PC-9 (cell line): Measurements from ENCODE around the gene TEX38. TPM values are rescaled to one million over a fixed set of nuclear protein-coding genes. Genes with fewer than 3 reads are reported as not detected.

Experiments used
- BruUV-seq: library from RNA; stranded (reverse); fragments of 400-500 nt; replicated peaks from 2 replicates; lab custom pipeline; 2021; lab: Mats Ljungman, UMichigan
- CTCF ChIA-PET: fragments of 300-600 bp; sonication (Branson Sonifier 250); formaldehyde crosslinking; loops from one replicate; lab custom pipeline; 2022; ENCODE audit warnings: antibody characterized with exemption; lab: Charles Lee
- POLR2A ChIA-PET: fragments of 300-600 bp; sonication (Branson Sonifier 250); formaldehyde crosslinking; loops from one replicate; lab custom pipeline; 2022; ENCODE audit warnings: antibody characterized with exemption; ENCODE audit not compliant: unreplicated experiment; lab: Charles Lee
- DNase-seq, 2 experiments: peaks; one replicate each; pipeline versions ENCODE4 v3.0.0 to v3.0.0-alpha.2; 2015 to 2022; ENCODE audit warnings: mixed read lengths in 1 of 2
- H2AFZ ChIP-seq: fragments of 200-600 bp; sonication (generic); 2 replicates; pipeline ENCODE4 v1.8.1; 2017; ENCODE audit warnings: antibody characterized with exemption
- H3F3A ChIP-seq: fragments of 200-600 bp; sonication (generic); 2 replicates; pipeline ENCODE4 v1.8.1; 2017; ENCODE audit warnings: antibody characterized with exemption, mild to moderate bottlenecking, low read depth; ENCODE audit not compliant: insufficient read depth
- H3K27ac ChIP-seq: fragments of 200-600 bp; sonication (generic); 2 replicates; pipeline ENCODE4 v1.6.1; 2016; ENCODE audit warnings: mixed run types
- H3K27me3 ChIP-seq: fragments of 200-600 bp; sonication (generic); 2 replicates; pipeline ENCODE4 v1.6.1; 2016; ENCODE audit warnings: low read depth, mixed run types; ENCODE audit not compliant: insufficient read depth
- H3K36me3 ChIP-seq: fragments of 200-600 bp; sonication (generic); 2 replicates; pipeline ENCODE4 v1.6.1; 2016; ENCODE audit warnings: low read depth, mixed run types
- H3K4me1 ChIP-seq: fragments of 200-600 bp; sonication (generic); replicated peaks from 2 replicates; pipeline ENCODE4 v1.6.1; 2016; ENCODE audit warnings: mixed run types; ENCODE audit not compliant: insufficient read depth
- H3K4me2 ChIP-seq: fragments of 200-600 bp; sonication (generic); 2 replicates; pipeline ENCODE4 v1.6.1; 2017; ENCODE audit warnings: mixed run types
- H3K4me3 ChIP-seq: fragments of 200-600 bp; sonication (generic); 2 replicates; pipeline ENCODE4 v1.6.1; 2016; ENCODE audit warnings: mixed run types
- H3K79me2 ChIP-seq: fragments of 200-600 bp; sonication (generic); 2 replicates; pipeline ENCODE4 v1.6.1; 2017; ENCODE audit warnings: low read depth, mixed run types
- H3K9me2 ChIP-seq: fragments of 200-600 bp; sonication (generic); 2 replicates; pipeline ENCODE4 v1.8.1; 2017; ENCODE audit warnings: mild to moderate bottlenecking; ENCODE audit not compliant: insufficient read depth
- H3K9me3 ChIP-seq: fragments of 200-600 bp; sonication (generic); 2 replicates; pipeline ENCODE4 v1.8.1; 2016; ENCODE audit warnings: low read depth; ENCODE audit not compliant: insufficient read depth
- H4K20me1 ChIP-seq: fragments of 200-600 bp; sonication (generic); 2 replicates; pipeline ENCODE4 v1.8.1; 2017; ENCODE audit not compliant: insufficient read depth
- EZH2 ChIP-seq: fragments of 200-600 bp; sonication (generic); IDR thresholded peaks from 2 replicates; pipeline ENCODE4 v1.8.0; 2017; ENCODE audit warnings: antibody characterized with exemption, low read depth
- intact Hi-C: fragments of 100-400 bp; cut with micrococcal nuclease; formaldehyde crosslinking; loops from one replicate; pipeline ENCODE4 v1.10.0; 2022; ENCODE audit not compliant: unreplicated experiment
- total RNA-seq: library from RNA; stranded (reverse); gene quantifications from 2 replicates; pipeline ENCODE4 v1.2.3, GENCODE V29; 2021
- TF ChIP-seq, protein P1 (sequence below): fragments of 200-600 bp; sonication (generic); conservative IDR thresholded peaks from 2 replicates; pipeline ENCODE4 v1.6.1; 2017; ENCODE audit warnings: mixed run types, antibody characterized with exemption, mild to moderate bottlenecking, moderate library complexity

TEX38 gene
- total RNA-seq, 1 experiment from 2014 or later, result not detected

- Histone ChIP-seq H3K36me3 (peaks cover 24% of the 10 kb centered on the region), H3K79me2 (no peaks in the 10 kb centered on the region), H2AFZ (no peak overlapping the region), H3K27ac (no peak overlapping the region), H3F3A (peaks cover 10% of the 10 kb centered on the region; the same call in 1 of the 2 replicates), H4K20me1 (peaks cover 6% of the 10 kb centered on the region), H3K9me3 (no peaks in the 10 kb centered on the region), H3K4me1 (no peaks in the 10 kb centered on the region), H3K9me2 (no peaks in the 10 kb centered on the region), H3K27me3 (no peaks in the 10 kb centered on the region), H3K4me2 (no peak overlapping the region), H3K4me3 (no peak overlapping the region)
- POLR2A ChIA-PET, result interaction anchor here (0.6 kb wide), 3 partner anchors 10 to 261 kb away, joined by 3 to 4 read pairs (median 3); no protein-coding TSS in a partner anchor
- intact Hi-C loops, result no loop called here
- no peak for DNase-seq
- BruUV-seq, result no TSS peak
- CTCF ChIA-PET, result no interaction called here
- TF ChIP-seq, protein P1, sequence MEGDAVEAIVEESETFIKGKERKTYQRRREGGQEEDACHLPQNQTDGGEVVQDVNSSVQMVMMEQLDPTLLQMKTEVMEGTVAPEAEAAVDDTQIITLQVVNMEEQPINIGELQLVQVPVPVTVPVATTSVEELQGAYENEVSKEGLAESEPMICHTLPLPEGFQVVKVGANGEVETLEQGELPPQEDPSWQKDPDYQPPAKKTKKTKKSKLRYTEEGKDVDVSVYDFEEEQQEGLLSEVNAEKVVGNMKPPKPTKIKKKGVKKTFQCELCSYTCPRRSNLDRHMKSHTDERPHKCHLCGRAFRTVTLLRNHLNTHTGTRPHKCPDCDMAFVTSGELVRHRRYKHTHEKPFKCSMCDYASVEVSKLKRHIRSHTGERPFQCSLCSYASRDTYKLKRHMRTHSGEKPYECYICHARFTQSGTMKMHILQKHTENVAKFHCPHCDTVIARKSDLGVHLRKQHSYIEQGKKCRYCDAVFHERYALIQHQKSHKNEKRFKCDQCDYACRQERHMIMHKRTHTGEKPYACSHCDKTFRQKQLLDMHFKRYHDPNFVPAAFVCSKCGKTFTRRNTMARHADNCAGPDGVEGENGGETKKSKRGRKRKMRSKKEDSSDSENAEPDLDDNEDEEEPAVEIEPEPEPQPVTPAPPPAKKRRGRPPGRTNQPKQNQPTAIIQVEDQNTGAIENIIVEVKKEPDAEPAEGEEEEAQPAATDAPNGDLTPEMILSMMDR, result no peak
- TF ChIP-seq EZH2, result no peak
These were observed 5.7 kb downstream of the TEX38 start for GRCh38 chr1:46677339-46677738.

GRCh38 chr1:46679789-46680573, 8.3 kb downstream of the TEX38 start:
- no peak for TF ChIP-seq EZH2
- TF ChIP-seq, protein P1, result no peak
- intact Hi-C loops, result no loop called here
- Histone ChIP-seq H3K9me3 (no peaks in the 10 kb centered on the region), H3F3A (peaks cover 14% of the 10 kb centered on the region; the same call in 1 of the 2 replicates), H3K36me3 (peaks cover 41% of the 10 kb centered on the region), H3K79me2 (no peaks in the 10 kb centered on the region), H4K20me1 (peaks cover 6% of the 10 kb centered on the region), H2AFZ (no peak overlapping the region), H3K27ac (no peak overlapping the region), H3K4me1 (no peaks in the 10 kb centered on the region), H3K9me2 (no peaks in the 10 kb centered on the region), H3K4me3 (no peak overlapping the region), H3K4me2 (no peak overlapping the region), H3K27me3 (no peaks in the 10 kb centered on the region)
- DNase-seq, result no peak
- BruUV-seq, result no TSS peak
- ChIA-PET POLR2A (no interaction called here), CTCF (no interaction called here)

GRCh38 chr1:46681333-46682034, 9.8 kb downstream of the TEX38 start:
- Histone ChIP-seq H3K27me3 (no peaks in the 10 kb centered on the region), H3K4me3 (no peak overlapping the region), H2AFZ (no peak overlapping the region), H3K36me3 (peaks cover 40% of the 10 kb centered on the region), H3K27ac (no peak overlapping the region), H4K20me1 (peaks cover 6% of the 10 kb centered on the region), H3K9me3 (no peaks in the 10 kb centered on the region), H3K79me2 (no peaks in the 10 kb centered on the region), H3K9me2 (no peaks in the 10 kb centered on the region), H3F3A (peaks cover 7% of the 10 kb centered on the region; the same call in 1 of the 2 replicates), H3K4me2 (no peak overlapping the region), H3K4me1 (no peaks in the 10 kb centered on the region)
- intact Hi-C loops, result no loop called here
- DNase-seq, result no peak
- POLR2A ChIA-PET, result interaction anchor here (0.6 kb wide), 1 partner anchor 74 kb away, joined by 3 read pairs; no protein-coding TSS in a partner anchor
- TF ChIP-seq, protein P1, result no peak
- TF ChIP-seq EZH2, result no peak
- no TSS peak for BruUV-seq
- CTCF ChIA-PET, result interaction anchor here (0.7 to 1.1 kb wide), 3 partner anchors 37 to 516 kb away, joined by 3 to 6 read pairs (median 4); no protein-coding TSS in a partner anchor
